Measurements from ENCODE around the gene LRRC56. TPM values are rescaled to one million over a fixed set of nuclear protein-coding genes. Genes with fewer than 3 reads are reported as not detected.

The LRRC56 gene
- total RNA-seq, 4 donors from 2014 or later: 1.7 to 2.4 (median 2.1) TPM

DNA sequence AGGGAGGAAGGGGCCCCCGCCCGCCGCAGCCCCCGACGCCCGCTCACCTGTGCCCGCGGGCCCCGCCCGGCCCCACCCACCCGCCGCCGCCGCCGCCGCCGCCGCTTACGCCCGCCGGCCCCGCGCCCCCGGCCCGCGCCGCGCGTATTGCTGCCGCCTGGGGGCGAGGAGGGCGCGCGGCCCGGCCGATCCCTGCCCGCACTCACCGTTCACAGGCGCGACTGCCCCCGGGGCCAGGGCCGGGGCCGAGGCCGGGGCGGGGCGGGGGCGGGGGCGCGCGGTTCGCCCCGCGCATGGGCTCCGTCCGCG lies 2.2 kb upstream of the LRRC56 start:
- H3K9me3 ChIP-seq: no peaks in the 10 kb centered on the region
- peak overlapping the region; percentile 91 for H3K4me3 ChIP-seq
- H3K4me1 ChIP-seq: peaks cover 52% of the 10 kb centered on the region
- no peaks in the 10 kb centered on the region for H3K27me3 ChIP-seq
- TF ChIP-seq POLR2AphosphoS5 (IDR thresholded peaks at IDR 0.05) (no peak), EP300 (IDR thresholded peaks at IDR 0.05) (no peak), POLR2A (IDR thresholded peaks at IDR 0.05) (no peak)
- TF ChIP-seq, protein P1, sequence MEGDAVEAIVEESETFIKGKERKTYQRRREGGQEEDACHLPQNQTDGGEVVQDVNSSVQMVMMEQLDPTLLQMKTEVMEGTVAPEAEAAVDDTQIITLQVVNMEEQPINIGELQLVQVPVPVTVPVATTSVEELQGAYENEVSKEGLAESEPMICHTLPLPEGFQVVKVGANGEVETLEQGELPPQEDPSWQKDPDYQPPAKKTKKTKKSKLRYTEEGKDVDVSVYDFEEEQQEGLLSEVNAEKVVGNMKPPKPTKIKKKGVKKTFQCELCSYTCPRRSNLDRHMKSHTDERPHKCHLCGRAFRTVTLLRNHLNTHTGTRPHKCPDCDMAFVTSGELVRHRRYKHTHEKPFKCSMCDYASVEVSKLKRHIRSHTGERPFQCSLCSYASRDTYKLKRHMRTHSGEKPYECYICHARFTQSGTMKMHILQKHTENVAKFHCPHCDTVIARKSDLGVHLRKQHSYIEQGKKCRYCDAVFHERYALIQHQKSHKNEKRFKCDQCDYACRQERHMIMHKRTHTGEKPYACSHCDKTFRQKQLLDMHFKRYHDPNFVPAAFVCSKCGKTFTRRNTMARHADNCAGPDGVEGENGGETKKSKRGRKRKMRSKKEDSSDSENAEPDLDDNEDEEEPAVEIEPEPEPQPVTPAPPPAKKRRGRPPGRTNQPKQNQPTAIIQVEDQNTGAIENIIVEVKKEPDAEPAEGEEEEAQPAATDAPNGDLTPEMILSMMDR (IDR thresholded peaks at IDR 0.05): no peak
- no CpG with 5 or more reads among the region's 56 CpGs for WGBS
- no peak for DNase-seq (ENCODE audit: low spot score in 2 of 2)
- peak overlapping the region; percentile 96 for H3K27ac ChIP-seq
- H3K36me3 ChIP-seq: peaks cover 29% of the 10 kb centered on the region

DNA sequence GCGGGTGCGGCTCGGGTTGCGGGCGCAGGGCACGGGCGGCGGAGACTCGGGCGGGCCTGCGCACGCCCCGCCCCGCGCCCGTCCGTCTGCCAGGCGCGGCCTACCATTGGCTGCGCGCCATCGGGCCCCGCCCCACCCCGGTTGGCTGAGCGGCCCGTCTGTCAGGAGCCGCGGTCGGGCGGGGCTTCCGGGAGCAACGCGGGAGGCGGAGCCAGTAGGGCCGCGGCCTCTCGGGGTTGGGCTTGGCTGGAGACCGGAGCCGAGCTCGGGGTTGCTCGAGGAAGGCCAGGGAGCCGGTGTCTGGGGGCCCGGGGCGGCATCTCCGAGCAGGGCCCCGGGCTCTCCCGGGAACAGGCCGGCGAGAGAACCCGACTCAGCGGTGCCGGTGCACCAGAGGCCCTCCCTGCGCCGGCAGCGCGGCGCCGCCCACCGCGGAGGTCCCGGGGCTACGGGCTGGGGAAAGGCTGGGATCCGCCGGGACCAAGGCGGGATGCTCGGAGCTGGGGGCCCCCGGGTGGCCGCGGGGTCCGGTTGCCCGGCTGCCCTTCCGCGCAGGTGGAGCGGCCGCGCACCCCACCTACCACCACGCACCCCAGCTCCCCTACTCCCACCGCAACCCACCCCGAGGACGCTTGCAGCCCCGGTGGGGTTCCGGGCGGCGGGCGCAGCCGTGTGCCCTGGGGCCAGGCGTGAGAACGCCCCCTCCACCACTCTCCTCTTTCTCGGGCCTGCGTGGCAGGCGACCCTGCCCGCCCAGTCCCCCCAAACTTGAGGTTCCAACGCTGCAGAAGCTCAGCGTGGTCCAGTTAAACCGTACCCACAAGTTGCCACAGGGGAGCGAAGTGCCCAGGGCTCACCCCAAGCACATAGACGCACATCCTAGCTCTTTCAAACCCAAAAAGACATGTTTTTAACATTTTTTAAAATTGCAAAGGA lies 1.5 kb upstream of the LRRC56 start, which contains the start of gene HRAS:
TSS of gene HRAS (minus strand) at position 58 of the 936 bp plus-strand sequence.
- 4% methylated on average over 41 of the region's 97 CpGs for WGBS
- TF ChIP-seq POLR2AphosphoS5 (IDR thresholded peaks at IDR 0.05) (peak in 1 of 3 donors; percentile 23), EP300 (IDR thresholded peaks at IDR 0.05) (no peak)
- Histone ChIP-seq H3K27me3 (no peaks in the 10 kb centered on the region), H3K4me3 (peak within 1 kb of the TSS; percentile 91), H3K9me3 (no peaks in the 10 kb centered on the region), H3K36me3 (peaks cover 28% of the 10 kb centered on the region), H3K4me1 (peaks cover 52% of the 10 kb centered on the region), H3K27ac (peak within 1 kb of the TSS; percentile 96)
- DNase-seq (ENCODE audit: low spot score in 2 of 2): peak; percentile 95 to 98

DNA sequence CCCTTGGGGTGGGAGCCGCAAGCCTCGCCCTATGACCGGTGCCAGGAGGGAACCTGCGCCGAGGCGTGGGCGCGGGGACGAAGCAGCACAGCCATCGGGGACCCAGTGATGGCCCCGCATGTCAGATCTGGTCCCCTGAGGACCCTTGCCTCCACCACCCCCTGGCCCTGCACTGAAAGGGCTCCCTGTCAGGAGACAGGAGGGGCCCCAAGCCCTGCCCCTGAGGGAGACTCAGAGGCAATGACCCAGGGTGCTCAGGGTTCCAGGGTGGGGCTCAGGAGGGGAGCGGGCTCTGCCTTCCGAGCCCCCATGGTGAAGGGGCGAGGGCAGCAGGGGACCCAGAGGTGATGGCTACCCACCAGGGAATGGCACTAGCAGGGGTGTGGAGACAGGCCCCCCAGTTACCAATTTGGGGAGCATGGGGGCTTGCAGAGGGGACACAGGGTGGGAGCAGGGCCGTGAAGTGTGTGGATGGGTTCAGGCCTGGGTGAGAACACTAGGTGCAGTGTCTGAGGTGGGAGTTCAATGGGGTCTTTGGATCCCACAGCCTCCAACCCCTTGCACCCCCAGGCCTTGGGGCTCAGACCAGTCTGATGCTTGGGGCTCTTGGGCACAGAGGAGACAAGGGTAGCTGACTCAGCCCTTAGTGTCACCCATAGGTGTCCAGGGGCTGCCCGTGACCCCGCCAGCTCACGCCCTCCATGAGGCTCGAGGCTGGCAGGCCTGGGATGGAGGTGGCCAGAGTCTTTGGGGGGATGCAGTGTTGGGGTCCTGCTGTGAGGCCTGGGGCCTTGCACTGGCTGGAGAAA lies 499 bp downstream of the LRRC56 start:
- H3K27me3 ChIP-seq: no peaks in the 10 kb centered on the region
- H3K4me3 ChIP-seq: peak overlapping the region; percentile 91
- peak overlapping the region; percentile 96 for H3K27ac ChIP-seq
- 83% methylated on average over 3 of the region's 19 CpGs for WGBS
- H3K4me1 ChIP-seq: peaks cover 45% of the 10 kb centered on the region
- peaks cover 9% of the 10 kb centered on the region for H3K36me3 ChIP-seq
- TF ChIP-seq, protein P1 (IDR thresholded peaks at IDR 0.05): no peak
- no peak for TF ChIP-seq POLR2AphosphoS5 (IDR thresholded peaks at IDR 0.05)
- TF ChIP-seq EP300 (IDR thresholded peaks at IDR 0.05): no peak
- no peak for TF ChIP-seq POLR2A (IDR thresholded peaks at IDR 0.05)
- H3K9me3 ChIP-seq: no peaks in the 10 kb centered on the region
- peak; percentile 66 to 74 for DNase-seq (ENCODE audit: low spot score in 2 of 2)

DNA sequence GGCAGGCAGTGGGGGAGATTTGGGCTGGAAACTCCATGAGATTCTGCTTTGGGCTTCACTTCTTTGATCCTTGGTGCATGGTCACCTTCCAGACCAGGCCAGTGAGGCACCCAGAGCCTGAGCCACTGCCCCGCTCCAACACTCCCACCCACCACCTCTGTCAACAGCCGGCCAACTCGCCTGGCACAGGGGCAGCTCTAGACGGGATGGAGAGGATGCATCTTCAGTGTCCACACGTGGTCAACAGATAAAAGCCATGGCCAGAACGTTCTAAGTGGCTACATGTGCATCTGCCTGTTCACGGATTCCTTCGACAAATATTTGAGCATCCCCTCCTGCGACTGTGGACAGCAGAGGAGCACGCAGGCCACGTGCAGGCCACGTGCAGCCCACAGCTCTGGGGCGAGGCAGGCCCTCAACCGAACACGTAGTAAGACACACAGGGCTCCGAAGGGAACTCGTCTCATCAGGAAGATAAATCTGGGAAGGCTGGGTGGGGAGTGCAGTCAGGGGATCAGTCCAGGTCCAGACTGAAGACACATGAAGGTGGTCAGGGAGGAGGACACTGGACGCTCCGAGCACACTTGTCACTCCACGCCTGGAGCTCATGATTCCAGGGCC lies 1.2 kb downstream of the LRRC56 start:
- Histone ChIP-seq H3K4me3 (no peak overlapping the region), H3K27me3 (no peaks in the 10 kb centered on the region), H3K36me3 (peaks cover 1% of the 10 kb centered on the region), H3K9me3 (no peaks in the 10 kb centered on the region), H3K4me1 (peaks cover 37% of the 10 kb centered on the region), H3K27ac (no peak overlapping the region)
- WGBS: 93% methylated on average over 20 of the region's 20 CpGs
- peak in 1 of 2 donors; percentile 55 for DNase-seq (ENCODE audit: low spot score in 2 of 2)
- TF ChIP-seq POLR2AphosphoS5 (IDR thresholded peaks at IDR 0.05) (no peak), POLR2A (IDR thresholded peaks at IDR 0.05) (no peak), EP300 (IDR thresholded peaks at IDR 0.05) (no peak)
- TF ChIP-seq, protein P1 (IDR thresholded peaks at IDR 0.05): no peak

DNA sequence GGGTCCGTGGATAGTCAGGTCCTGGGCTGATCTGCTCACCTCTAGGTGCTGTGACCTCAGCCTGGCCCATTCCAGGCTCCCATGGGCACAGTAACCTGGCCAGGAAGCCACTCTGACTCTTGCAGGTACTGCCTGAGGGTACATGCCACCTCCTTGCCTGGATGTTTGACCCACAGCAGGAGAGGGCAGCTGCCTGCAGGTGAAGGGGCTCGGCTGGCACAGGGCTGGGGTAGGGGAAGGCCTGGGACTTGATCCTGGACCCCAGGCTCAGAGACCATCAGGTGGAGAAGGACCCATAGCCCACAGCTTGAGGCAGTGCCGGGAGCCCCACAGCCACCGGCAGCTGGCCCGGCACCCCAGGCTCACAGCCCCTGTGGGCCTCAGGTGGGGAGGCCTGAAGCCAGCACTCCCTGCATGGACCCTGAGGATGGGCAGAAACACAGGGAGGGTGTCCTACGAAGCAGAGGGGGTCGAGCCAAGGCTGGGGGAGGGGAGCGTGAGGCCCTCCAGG lies 2.7 kb downstream of the LRRC56 start:
- no peak overlapping the region for H3K4me3 ChIP-seq
- WGBS: 100% methylated on average over 1 of the region's 8 CpGs

More for the DNA sequence above, 2.7 kb downstream of the LRRC56 start:
- no peak for DNase-seq (ENCODE audit: low spot score in 2 of 2)
- no peaks in the 10 kb centered on the region for H3K27me3 ChIP-seq
- H3K27ac ChIP-seq: no peak overlapping the region
- no peak for TF ChIP-seq POLR2A (IDR thresholded peaks at IDR 0.05)
- no peak for TF ChIP-seq EP300 (IDR thresholded peaks at IDR 0.05)
- TF ChIP-seq, protein P1 (IDR thresholded peaks at IDR 0.05): no peak
- TF ChIP-seq POLR2AphosphoS5 (IDR thresholded peaks at IDR 0.05): no peak
- H3K9me3 ChIP-seq: no peaks in the 10 kb centered on the region
- peaks cover 24% of the 10 kb centered on the region for H3K4me1 ChIP-seq
- H3K36me3 ChIP-seq: no peaks in the 10 kb centered on the region

Data from suprapubic skin (tissue), 4 donors.